Cardiac fibroblast (primary cell): ENCODE results near the gene MPDU1.

Experiments
- DNase-seq, 2 donors: peaks; one replicate each; pipeline versions ENCODE4 v3.0.0 to v3.0.0-alpha.2; 2010; ENCODE audit warnings: low read depth in 2 of 2
- H3K4me3 ChIP-seq, 2 donors: replicated peaks in 1 of 2; 1 replicate in 1 of 2; 2 replicates in 1 of 2; pipeline ENCODE4 v1.5.1; 2011; ENCODE audit warnings: low read depth in 2 of 2, low read length in 2 of 2, mild to moderate bottlenecking in 2 of 2, moderate library complexity in 1 of 2
- TF ChIP-seq, protein P1 (sequence below): IDR thresholded peaks from one replicate; pipeline ENCODE4 v1.5.1; 2011; ENCODE audit warnings: low read depth, mild to moderate bottlenecking, low read length, inconsistent platforms

Gene MPDU1

DNA sequence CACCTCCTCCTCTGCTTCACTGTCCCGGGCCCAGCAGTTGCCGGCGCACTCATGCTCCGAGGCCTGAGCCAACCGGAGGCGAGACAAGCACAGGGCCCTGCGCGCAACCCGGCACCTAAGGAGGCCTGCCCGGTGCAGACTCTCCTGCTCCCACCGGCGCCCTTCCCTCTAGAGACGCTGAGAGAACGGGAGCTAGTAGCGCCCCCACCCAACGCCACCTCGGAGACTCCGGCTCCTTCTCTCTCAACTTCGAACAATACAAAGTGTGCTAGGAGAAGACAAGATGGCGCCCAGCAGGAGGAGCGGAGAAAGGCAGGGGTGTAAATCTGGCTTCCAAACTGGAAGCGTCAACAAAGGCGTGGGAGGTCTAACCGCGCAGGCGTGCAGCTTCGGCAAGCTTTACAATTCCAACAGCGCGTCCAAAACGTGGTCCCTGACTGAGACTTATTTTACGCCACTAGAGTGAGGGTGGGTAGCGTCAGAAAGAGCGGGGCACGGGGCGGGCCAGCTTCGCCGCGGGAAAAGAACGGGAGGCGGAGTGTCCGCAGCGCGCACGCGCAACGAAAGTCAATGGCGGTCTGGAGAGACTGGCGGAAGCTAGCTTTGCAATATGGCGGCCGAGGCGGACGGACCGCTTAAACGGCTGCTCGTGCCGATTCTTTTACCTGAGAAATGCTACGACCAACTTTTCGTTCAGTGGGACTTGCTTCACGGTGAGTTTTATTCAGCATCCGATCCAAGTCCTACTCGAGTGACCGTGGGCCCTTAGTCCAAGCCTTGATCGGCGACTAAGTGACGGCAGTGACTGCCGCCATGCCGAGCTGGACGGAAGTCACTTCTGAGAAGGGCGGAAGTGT lies at the start of gene MPDU1:
Gene MPDU1, plus strand, starts transcription at position 600 of the 857 bp plus-strand sequence. Its CDS starts 11 bp downstream, at position 611.
- TF ChIP-seq, protein P1, sequence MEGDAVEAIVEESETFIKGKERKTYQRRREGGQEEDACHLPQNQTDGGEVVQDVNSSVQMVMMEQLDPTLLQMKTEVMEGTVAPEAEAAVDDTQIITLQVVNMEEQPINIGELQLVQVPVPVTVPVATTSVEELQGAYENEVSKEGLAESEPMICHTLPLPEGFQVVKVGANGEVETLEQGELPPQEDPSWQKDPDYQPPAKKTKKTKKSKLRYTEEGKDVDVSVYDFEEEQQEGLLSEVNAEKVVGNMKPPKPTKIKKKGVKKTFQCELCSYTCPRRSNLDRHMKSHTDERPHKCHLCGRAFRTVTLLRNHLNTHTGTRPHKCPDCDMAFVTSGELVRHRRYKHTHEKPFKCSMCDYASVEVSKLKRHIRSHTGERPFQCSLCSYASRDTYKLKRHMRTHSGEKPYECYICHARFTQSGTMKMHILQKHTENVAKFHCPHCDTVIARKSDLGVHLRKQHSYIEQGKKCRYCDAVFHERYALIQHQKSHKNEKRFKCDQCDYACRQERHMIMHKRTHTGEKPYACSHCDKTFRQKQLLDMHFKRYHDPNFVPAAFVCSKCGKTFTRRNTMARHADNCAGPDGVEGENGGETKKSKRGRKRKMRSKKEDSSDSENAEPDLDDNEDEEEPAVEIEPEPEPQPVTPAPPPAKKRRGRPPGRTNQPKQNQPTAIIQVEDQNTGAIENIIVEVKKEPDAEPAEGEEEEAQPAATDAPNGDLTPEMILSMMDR = no peak
- DNase-seq = peak; percentile 98 to 99
- H3K4me3 ChIP-seq = peak within 1 kb of the TSS; percentile 69 to 85

DNA sequence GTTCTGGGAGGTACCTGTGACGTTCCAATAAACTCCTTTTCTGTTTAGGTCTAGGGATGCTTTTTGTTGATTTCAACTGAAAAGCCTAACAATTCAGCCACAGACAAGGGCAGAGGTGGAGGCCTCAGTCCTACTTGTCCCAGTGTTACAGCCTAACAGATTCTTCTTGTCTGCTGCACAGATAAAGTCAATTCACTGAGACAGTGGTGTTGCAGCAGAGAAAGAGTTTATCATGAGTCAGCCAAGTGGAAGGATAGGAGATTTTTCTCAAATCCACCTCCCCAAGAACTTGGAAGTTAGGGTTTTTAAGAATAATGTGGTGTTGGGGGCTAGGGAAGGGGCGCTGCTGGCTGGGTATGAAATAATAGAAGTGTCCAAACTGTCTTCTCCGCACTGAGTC lies 45.6 kb upstream of the MPDU1 start:
- no peak overlapping the region for H3K4me3 ChIP-seq
- DNase-seq = no peak
- TF ChIP-seq, protein P1 = no peak

DNA sequence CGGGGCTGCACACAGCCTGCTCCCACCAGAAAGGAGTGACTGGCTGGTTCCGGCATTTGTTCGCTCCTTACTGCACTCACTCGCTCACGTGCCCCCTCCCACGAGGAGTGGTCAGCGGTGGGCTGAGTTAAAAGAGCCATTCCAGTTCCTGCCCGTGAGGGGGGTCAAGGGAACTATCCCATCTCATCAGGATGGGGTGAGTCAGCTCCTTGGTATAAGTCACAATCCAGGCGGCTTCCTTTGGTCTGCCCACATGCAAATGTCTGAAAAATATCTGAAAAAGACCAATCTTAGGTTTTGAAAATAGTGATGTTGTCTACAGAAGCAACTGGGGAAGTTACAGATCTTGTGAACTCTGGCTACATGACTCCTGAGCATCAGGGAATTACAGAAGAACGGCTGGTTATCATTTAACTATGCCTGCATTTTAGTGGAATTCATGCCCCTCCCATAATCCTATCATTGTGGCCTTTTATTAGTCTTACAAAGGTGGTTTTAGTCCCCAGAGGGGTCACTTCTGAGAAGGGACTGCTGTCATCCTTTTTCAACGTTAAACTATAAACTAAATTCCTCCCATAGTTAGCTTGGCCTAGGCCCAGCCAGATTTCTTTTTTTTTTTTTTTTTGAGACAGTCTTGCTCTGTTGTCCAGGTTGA lies 44.6 kb upstream of the MPDU1 start:
- TF ChIP-seq, protein P1 = no peak
- peak in 1 of 2 donors; percentile 14 for DNase-seq

DNA sequence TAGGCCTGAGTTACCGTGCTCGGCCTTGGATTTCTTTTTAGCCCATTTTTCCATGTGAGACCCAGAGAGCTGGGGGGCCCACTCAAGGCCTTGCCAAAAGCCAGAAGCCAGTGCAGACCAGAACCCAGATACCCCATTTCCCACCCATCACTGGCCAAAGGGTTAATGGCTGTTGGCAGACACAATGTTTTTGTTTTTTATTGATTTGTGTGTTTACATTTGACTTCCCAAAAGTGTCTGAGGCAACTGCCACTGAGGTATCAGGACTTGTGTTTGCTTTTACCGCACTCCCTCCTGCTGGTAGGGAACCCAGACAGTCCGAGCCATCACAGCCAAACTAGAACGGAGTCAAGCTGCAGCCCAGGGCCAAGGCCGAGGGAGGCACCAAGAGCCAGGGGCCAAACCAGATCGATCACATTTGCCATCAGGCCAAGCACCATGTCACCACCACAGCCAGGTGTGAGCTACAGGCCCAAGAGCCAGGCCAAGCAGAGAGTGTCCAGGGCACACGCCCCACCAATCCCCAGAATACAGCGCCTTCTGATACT lies 42.5 kb upstream of the MPDU1 start:
- no peak overlapping the region for H3K4me3 ChIP-seq
- no peak for DNase-seq
- TF ChIP-seq, protein P1 = no peak

More for the DNA sequence above, 44.6 kb upstream of the MPDU1 start:
- no peak overlapping the region for H3K4me3 ChIP-seq

DNA sequence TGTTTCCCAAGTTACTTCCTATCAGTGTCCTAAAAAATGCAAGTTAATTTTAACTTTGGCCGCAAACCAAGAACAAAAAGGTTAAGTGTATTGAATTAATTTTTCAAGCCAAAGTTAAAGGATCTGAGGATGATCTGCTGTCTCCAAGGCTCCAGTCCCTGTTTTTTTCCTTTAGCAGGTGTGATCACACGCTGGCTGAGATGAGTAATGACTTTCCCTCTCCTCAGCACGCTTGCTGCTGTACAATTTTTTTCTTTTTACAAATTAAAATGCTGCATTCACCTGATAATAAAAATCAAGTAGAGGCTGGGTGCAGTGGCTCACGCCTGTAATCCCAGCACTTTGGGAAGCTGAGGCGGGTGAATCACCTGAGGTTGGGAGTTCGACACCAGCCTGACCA lies 38.7 kb upstream of the MPDU1 start:
- no peak overlapping the region for H3K4me3 ChIP-seq
- TF ChIP-seq, protein P1 = no peak
- peak in 1 of 2 donors; percentile 14 for DNase-seq

DNA sequence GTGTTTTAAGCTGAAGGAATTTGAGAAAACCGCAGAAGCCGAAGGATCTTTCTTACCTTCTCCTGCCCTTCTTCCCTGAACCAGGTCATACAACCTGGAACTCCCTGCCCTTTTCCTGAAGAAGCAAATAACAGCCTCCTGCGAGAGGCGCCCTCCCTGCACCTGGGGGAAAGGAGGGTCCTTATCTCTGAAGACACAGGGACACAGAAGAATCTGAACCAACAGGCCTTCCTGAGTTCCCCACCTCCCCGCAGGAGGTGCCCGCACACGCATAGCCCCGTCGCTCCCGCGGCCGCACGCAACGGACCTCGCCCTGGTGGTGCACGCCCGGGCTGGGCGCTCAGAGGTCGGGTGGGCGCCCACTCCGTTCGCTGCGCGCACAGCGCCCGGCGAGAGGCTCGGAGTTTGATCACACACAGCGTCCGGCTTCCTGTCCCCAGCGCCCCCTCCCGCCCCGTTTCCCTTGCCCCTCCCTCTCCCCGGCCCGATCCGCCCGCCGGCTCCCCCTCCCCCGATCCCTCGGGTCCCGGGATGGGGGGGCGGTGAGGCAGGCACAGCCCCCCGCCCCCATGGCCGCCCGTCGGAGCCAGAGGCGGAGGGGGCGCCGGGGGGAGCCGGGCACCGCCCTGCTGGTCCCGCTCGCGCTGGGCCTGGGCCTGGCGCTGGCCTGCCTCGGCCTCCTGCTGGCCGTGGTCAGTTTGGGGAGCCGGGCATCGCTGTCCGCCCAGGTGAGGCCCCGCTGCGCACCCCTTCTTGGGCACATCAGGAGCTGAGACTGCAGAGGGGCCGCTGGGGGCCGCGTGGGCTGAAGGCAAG lies 34.9 kb upstream of the MPDU1 start, which contains the start of gene TNFSF12:
Gene TNFSF12, plus strand, starts transcription at position 474 of the 816 bp plus-strand sequence. Its CDS starts 96 bp downstream, at position 570.
- peak; percentile 17 to 31 for DNase-seq
- peak within 1 kb of the TSS; percentile 53 to 57 for H3K4me3 ChIP-seq

More for the DNA sequence above, 34.9 kb upstream of the MPDU1 start, which contains the start of gene TNFSF12:
- TF ChIP-seq, protein P1 = peak; percentile 20
